ENCODE data around the gene CCL14.

CCL14 gene

GRCh38 chr17:35981246-35981645 lies 5.3 kb downstream of the CCL14 start, which contains the start of gene CCL16:
TSS of gene CCL16 (minus strand) at chr17:35981497. CDS start at chr17:35981420, 77 bp downstream.
- H3K4me3 ChIP-seq (ENCODE audit: control insufficient read depth, low read depth, low read length): no peak within 1 kb of the TSS
- no peak for DNase-seq (ENCODE audit: low read depth)
- TF ChIP-seq CTCF (conservative IDR thresholded peaks at IDR 0.05; ENCODE audit: control insufficient read depth, insufficient read depth, low read depth, low read length): no peak

GRCh38 chr17:35978346-35978745 lies 8.2 kb downstream of the CCL14 start:
- DNase-seq (ENCODE audit: low read depth): no peak
- H3K4me3 ChIP-seq (ENCODE audit: control insufficient read depth, low read depth, low read length): no peak overlapping the region
- TF ChIP-seq CTCF (conservative IDR thresholded peaks at IDR 0.05; ENCODE audit: control insufficient read depth, insufficient read depth, low read depth, low read length): no peak

GRCh38 chr17:35977509-35977908 lies 9.0 kb downstream of the CCL14 start:
- DNase-seq (ENCODE audit: low read depth): no peak
- H3K4me3 ChIP-seq (ENCODE audit: control insufficient read depth, low read depth, low read length): no peak overlapping the region
- no peak for TF ChIP-seq CTCF (conservative IDR thresholded peaks at IDR 0.05; ENCODE audit: control insufficient read depth, insufficient read depth, low read depth, low read length)

DNA sequence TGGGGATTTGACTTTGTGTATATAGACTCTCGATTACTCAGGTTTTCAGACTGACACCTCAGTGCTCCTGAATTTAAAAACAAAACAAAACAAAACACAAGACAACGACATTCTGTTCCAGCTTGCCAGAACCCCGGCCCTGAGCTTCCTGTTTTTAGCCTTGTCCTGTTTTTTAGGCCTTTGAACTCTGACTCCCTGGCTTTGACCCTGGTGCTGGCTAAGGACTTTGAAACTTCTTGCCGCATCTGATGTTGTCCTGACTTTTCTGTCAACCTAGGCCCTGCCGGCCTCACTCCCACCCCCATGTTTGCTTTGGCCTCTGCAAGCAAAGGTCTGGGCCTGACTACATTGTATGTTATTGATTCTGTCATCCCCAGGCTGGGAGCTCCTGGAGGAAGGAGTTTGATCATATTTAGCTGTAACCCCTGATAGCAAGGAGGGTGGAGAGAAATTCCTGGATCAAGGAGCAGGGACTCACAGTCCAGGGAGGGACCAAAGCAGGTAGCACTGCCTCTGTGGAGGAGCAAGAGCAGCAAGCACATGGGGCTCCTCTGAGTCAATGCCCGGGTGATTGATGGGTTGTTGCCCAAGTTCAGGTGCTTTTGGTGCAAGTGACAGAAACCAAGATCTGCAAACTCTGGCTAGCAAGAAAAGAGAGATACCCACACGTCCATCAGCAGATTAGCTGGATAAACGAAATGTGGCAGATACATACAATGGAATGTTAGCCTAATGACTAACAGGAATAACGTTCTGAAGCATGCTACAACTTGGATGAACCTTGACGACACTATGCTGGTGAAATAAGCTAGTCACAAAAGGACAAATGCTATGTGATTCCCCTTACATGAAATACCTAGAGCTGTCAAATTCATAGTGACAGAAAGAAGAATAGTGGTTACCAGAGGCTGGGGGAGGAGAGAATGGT lies 12.9 kb downstream of the CCL14 start:
- no peak overlapping the region for H3K4me3 ChIP-seq (ENCODE audit: control insufficient read depth, low read depth, low read length)
- DNase-seq (ENCODE audit: low read depth): no peak
- TF ChIP-seq CTCF (conservative IDR thresholded peaks at IDR 0.05; ENCODE audit: control insufficient read depth, insufficient read depth, low read depth, low read length): no peak

DNA sequence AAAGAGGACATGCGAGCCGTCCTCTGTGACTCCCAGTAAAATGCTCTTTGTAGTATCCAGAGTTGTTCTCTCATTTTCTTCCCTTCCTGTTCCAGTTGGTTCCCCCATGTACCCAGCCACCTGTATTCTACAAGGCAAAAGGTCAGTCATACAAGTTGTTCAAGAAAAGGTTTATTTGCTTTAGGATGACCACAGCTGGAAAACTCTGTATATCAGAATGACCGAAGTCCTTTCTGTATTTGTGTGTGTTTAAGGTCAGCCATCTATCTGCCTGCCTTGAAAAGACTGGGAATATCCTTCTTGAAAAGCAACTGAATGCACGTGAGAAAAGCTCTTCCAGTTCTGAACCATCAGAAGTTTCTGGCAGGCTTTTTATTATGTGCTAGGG lies 13.6 kb downstream of the CCL14 start:
- TF ChIP-seq CTCF (conservative IDR thresholded peaks at IDR 0.05; ENCODE audit: control insufficient read depth, insufficient read depth, low read depth, low read length): no peak
- H3K4me3 ChIP-seq (ENCODE audit: control insufficient read depth, low read depth, low read length): no peak overlapping the region
- no peak for DNase-seq (ENCODE audit: low read depth)

- no peak overlapping the region for H3K4me3 ChIP-seq (ENCODE audit: control insufficient read depth, low read depth, low read length)
- no peak for DNase-seq (ENCODE audit: low read depth)
- TF ChIP-seq CTCF (conservative IDR thresholded peaks at IDR 0.05; ENCODE audit: control insufficient read depth, insufficient read depth, low read depth, low read length): no peak
Observed at GRCh38 chr17:35972535-35972934, 14.0 kb downstream of the CCL14 start.

Data from fibroblast of mammary gland (primary cell).